Measurements from ENCODE around the gene CRYAB. TPM values are rescaled to one million over a fixed set of nuclear protein-coding genes. Genes with fewer than 3 reads are reported as not detected.

CRYAB gene
- polyA plus RNA-seq, 6 donors from 2014 or later, result not detected

DNA sequence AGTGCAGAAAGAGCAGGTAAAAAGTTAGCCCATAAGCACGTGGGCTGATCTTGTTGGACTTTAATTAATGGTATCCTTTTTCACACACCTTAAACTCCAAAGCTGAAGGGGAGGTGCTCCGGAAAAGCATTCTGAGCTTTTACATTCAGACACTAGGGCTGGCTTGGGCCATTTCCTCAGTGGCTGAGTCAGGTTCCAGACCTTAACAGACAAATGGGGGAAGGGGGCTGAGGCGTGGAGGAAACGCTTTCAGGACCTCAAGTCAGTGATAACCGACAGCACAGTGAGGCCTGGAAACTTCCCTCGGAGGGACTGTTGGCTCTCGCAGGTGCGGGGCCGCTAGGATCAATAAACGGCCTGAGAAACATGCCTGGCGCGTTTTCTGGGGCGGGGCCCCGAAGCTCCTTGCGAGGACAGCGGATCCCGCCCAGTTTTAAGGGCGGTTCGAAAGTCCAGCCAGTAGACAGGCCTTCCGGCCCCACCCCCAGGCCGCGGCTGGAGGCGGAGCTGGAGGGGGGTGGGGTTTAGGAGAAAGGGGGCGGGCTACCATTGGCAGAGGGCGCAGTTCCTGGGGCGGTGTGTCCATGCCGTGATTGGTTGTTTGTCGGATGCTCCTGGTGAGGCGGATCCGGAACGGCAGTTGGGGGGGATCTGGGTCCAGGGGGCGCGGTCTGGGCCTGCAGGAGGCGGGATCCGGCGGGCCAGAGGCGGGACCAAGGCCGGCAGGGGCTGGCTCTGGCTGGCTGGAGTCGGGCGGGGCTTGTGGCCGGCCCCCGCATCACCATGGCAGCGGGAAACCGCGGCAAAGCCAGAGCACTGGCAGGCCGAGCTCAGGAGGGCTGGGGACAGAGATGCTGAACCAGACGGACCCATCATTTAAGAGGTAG lies 15.2 kb upstream of the CRYAB start:
- ATAC-seq (ENCODE audit: low read depth in 2 of 2), result peak; percentile 85
- Mint-ChIP-seq H3K4me1 (peaks cover 9 to 17% (median 14%) of the 10 kb centered on the region in 3 donors), H3K36me3 (no peaks in the 10 kb centered on the region), H3K9me3 (peaks cover 0 to 3% (median 0%) of the 10 kb centered on the region in 7 donors), H3K27ac (peak overlapping the region; percentile 89 to 95 (median 92)), H3K27me3 (peaks cover 0 to 13% (median 3%) of the 10 kb centered on the region in 3 donors), H3K4me3 (peak overlapping the region; percentile 68 to 93 (median 88))
- peak; percentile 98 for DNase-seq

DNA sequence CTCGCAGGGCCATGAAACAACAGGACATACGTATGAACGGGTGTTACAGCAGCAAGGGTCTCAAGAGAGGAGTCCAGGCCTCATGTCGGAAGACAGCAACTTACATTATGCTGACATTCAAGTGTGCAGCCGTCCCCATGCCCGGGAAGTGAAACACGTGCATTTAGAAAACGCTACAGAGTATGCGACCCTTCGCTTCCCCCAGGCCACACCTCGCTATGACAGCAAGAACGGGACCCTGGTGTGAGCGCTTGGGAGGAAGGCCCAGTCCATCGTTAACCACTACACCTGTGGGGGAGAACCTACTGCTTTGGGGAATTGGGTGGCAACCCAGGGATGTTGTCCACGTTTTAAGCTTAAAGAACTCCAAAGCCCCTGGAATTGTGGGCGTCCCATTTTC lies 14.4 kb upstream of the CRYAB start:
- Mint-ChIP-seq H3K27ac (peak overlapping the region in 4 of 6 donors; percentile 36 to 93 (median 90)), H3K4me1 (peaks cover 9 to 17% (median 14%) of the 10 kb centered on the region in 3 donors), H3K4me3 (peak overlapping the region; percentile 29 to 89 (median 70)), H3K27me3 (peaks cover 3 to 15% (median 8%) of the 10 kb centered on the region in 3 donors), H3K9me3 (peaks cover 0 to 3% (median 0%) of the 10 kb centered on the region in 7 donors), H3K36me3 (no peaks in the 10 kb centered on the region)
- DNase-seq, result no peak
- no peak for ATAC-seq (ENCODE audit: low read depth in 2 of 2)

DNA sequence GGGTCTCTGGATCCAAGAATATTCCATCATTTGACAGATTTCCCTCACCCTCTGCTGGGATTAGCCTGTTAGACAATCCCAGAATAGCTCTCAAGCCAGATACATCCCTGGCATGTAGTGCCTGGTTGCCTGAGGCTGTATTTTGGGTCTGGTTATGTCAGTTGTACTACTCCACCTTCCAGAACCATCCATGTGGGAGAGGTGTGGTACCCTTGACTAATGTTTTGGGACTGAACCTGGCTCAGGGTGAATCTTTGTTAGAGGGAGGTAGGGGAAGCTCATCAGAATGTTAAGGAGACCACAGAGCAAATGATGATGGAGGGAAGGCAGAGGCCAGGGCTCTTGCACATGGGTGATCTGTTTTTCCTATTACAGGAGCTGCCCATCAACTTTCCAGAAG lies 12.4 kb upstream of the CRYAB start:
- H3K27ac Mint-ChIP-seq, result peak overlapping the region in 1 of 6 donors; percentile 36
- peaks cover 8 to 30% (median 11%) of the 10 kb centered on the region in 3 donors for H3K27me3 Mint-ChIP-seq
- ATAC-seq (ENCODE audit: low read depth in 2 of 2), result no peak
- H3K36me3 Mint-ChIP-seq, result no peaks in the 10 kb centered on the region
- no peak for DNase-seq
- H3K9me3 Mint-ChIP-seq, result peaks cover 0 to 3% (median 0%) of the 10 kb centered on the region in 7 donors
- H3K4me1 Mint-ChIP-seq, result peaks cover 9 to 17% (median 14%) of the 10 kb centered on the region in 3 donors
- H3K4me3 Mint-ChIP-seq, result no peak overlapping the region

DNA sequence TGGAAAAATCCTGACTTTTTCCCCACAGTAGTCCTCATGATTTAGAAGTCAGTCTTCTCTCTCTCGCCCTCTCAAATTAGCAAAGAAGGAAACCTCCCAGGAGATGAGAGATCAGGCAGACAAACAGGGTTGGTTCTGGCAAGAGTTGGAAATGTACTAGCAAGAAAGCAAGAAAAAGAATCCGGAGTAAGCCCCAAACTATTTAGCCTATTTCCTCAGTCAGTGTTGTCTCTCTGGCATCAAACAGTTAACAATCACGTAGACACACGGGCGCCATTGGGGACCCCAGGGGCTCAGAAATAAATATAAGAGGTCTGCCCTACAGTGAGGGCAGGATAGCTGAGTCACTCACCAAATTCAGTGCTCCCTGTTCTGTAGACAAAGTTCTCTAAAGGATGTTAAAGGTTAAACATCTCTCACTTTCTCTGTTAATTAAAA lies 11.8 kb upstream of the CRYAB start:
- peaks cover 8 to 36% (median 13%) of the 10 kb centered on the region in 3 donors for H3K27me3 Mint-ChIP-seq

DNA sequence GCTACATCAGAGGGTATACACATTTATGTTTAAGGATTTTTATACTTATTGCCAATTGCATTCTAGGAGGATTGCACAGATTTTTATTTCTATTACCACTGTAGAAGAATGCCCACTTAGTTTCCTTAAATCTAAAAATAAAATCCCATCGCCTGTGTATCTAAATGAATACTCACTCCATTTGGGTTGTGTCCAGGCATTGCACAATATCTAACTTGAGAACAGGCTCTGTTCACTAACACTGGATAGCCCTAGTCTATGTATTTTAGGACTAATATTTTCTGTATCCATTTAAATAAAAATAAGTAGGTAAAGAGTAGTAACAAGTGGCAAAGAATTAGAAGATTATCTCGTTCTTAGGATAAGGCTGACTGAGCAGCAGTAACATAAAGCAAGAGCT lies 11.2 kb upstream of the CRYAB start:
- peaks cover 8 to 42% (median 18%) of the 10 kb centered on the region in 3 donors for H3K27me3 Mint-ChIP-seq
- H3K27ac Mint-ChIP-seq, result no peak overlapping the region
- no peak overlapping the region for H3K4me3 Mint-ChIP-seq
- ATAC-seq (ENCODE audit: low read depth in 2 of 2) (no peak), DNase-seq (no peak)
- H3K36me3 Mint-ChIP-seq, result no peaks in the 10 kb centered on the region
- peaks cover 9 to 17% (median 14%) of the 10 kb centered on the region in 3 donors for H3K4me1 Mint-ChIP-seq
- peaks cover 0 to 3% (median 0%) of the 10 kb centered on the region in 7 donors for H3K9me3 Mint-ChIP-seq

More for the DNA sequence above, 11.8 kb upstream of the CRYAB start:
- Mint-ChIP-seq H3K27ac (no peak overlapping the region), H3K36me3 (no peaks in the 10 kb centered on the region), H3K9me3 (peaks cover 0 to 3% (median 0%) of the 10 kb centered on the region in 7 donors), H3K4me3 (no peak overlapping the region), H3K4me1 (peaks cover 9 to 17% (median 14%) of the 10 kb centered on the region in 3 donors)
- no peak for ATAC-seq (ENCODE audit: low read depth in 2 of 2)
- no peak for DNase-seq

DNA sequence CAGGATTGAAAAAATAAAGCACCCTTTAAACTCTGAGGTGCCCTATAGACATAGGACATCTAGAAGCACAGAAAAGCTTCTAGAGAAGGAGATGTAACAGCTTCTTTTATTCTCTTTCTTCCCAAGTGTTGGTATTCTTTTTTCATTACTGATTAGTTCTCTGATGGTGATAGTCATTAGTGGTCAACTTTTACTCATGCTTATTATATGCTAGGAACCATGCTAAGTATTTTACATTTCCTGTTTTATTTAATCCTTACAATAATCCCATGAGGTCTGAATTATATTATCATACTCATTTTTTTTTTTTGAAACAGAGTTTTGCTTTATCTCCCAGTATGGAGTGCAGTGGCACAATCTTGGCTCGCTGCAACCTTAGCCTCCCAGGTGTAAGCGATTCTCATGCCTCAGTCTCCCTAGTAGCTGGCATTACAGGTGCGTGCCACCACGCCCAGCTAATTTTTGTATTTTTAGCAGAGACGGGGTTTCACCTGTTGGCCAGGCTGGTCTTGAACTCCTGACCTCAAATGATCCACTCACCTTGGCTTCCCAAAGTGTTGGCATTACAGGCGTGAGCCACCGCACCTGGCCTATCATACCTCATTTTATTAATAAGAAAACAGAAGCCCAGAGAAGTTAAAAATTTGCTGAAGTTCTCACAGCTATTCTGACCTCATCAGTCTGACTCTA lies 10.1 kb upstream of the CRYAB start:
- H3K36me3 Mint-ChIP-seq, result no peaks in the 10 kb centered on the region
- peaks cover 0 to 10% (median 10%) of the 10 kb centered on the region in 3 donors for H3K4me1 Mint-ChIP-seq
- H3K27me3 Mint-ChIP-seq, result peaks cover 17 to 49% (median 25%) of the 10 kb centered on the region in 3 donors
- H3K27ac Mint-ChIP-seq, result no peak overlapping the region
- no peak overlapping the region for H3K4me3 Mint-ChIP-seq
- H3K9me3 Mint-ChIP-seq, result peaks cover 0 to 3% (median 0%) of the 10 kb centered on the region in 7 donors
- ATAC-seq (ENCODE audit: low read depth in 2 of 2) (no peak), DNase-seq (no peak)

DNA sequence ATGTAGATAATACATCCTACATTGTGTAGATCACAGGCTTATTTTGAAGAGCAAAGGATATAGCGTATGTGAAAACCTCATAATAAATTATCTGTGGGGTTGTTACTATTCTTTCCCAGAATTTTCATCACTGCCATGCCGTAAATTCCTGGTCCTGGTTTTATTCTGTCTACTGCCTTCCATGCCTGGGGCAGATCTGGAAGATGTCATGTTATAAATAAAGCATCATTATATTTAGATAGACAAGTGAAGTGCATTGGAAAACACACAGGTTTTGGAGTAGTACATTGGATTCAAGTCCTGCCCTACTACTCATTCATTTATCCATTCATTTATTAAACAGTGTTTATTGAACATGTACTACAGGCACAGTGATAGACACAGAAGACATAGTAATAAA lies 9.3 kb upstream of the CRYAB start:
- DNase-seq (no peak), ATAC-seq (ENCODE audit: low read depth in 2 of 2) (no peak)
- Mint-ChIP-seq H3K36me3 (no peaks in the 10 kb centered on the region), H3K4me3 (no peak overlapping the region), H3K9me3 (peaks cover 0 to 3% (median 0%) of the 10 kb centered on the region in 7 donors), H3K27me3 (peaks cover 25 to 57% (median 29%) of the 10 kb centered on the region in 3 donors), H3K4me1 (peaks cover 0 to 6% (median 3%) of the 10 kb centered on the region in 3 donors), H3K27ac (no peak overlapping the region)

DNA sequence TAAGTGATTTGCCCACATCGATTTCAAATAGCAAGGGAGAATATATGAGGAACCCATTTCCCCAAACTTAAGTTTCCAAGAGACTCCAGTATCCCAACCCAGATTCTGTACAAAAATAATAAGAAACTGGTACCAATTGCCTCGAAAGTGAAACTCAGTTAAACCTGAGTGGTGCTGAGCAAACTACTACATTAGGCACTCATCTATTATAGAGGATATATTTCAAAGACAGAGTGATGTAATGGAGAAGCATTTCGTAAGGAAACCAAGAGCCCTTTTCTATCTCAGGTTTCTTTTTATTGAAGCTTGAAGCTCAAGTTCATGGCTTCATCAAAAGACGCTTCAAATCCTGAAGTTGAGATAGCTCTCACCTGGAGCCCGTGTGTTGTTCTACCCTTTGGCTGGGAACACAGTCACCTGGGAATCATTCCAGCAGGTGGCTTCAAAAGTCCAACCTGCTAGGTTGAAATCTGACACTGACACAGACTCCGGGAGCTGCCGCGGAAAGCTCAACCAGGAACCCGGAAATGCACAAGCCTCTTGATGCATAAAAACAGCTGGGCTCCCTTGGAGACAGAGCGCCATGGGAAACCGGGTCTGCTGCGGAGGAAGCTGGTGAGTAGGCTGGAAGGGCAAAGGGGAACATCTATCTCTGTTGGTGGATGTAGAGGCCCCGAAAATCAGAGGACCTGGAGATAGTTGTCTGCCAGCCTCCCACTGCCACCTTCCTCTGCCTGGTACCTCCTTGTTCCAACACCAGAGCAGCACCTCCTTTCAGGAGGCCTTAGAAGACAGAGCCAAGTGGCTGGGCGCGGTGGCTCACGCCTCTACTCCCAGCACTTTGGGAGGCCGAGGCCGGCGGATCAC lies 7.1 kb upstream of the CRYAB start, which contains the start of gene C11orf52:
Gene C11orf52, plus strand, starts transcription at position 524 of the 867 bp plus-strand sequence. Its CDS starts 60 bp downstream, at position 584.
- DNase-seq (no peak), ATAC-seq (ENCODE audit: low read depth in 2 of 2) (no peak)
- peaks cover 0 to 4% (median 0%) of the 10 kb centered on the region in 3 donors for H3K4me1 Mint-ChIP-seq
- no peaks in the 10 kb centered on the region for H3K36me3 Mint-ChIP-seq
- H3K27ac Mint-ChIP-seq, result peak within 1 kb of the TSS in 1 of 6 donors; percentile 6
- no peak within 1 kb of the TSS for H3K4me3 Mint-ChIP-seq
- H3K27me3 Mint-ChIP-seq, result peaks cover 40 to 67% (median 45%) of the 10 kb centered on the region in 3 donors
- H3K9me3 Mint-ChIP-seq, result peaks cover 0 to 3% (median 0%) of the 10 kb centered on the region in 7 donors

DNA sequence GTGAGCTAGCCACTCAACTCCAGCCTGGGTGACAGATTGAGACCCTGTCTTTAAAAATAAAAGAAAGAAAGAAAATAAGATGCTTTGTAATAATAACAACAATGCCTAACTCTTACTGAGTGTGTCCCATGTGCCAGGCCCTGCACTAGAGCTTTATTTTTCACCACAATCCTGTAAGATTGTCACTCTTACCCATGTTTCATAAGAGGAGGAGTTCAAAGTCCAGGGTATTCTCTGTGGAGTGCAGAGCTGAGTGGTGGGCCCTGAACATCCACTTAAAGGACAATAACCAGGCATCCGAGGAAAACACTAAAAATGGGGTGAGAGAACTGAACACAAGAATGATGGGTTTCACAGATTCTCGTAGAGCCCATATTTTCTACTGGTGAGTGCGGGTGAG lies 6.2 kb upstream of the CRYAB start:
- H3K9me3 Mint-ChIP-seq, result peaks cover 0 to 3% (median 0%) of the 10 kb centered on the region in 7 donors
- H3K4me3 Mint-ChIP-seq, result no peak overlapping the region
- ATAC-seq (ENCODE audit: low read depth in 2 of 2) (no peak), DNase-seq (no peak)
- H3K27ac Mint-ChIP-seq, result peak overlapping the region in 1 of 6 donors; percentile 6
- peaks cover 0 to 9% (median 0%) of the 10 kb centered on the region in 3 donors for H3K4me1 Mint-ChIP-seq
- H3K36me3 Mint-ChIP-seq, result no peaks in the 10 kb centered on the region
- peaks cover 46 to 69% (median 48%) of the 10 kb centered on the region in 3 donors for H3K27me3 Mint-ChIP-seq

DNA sequence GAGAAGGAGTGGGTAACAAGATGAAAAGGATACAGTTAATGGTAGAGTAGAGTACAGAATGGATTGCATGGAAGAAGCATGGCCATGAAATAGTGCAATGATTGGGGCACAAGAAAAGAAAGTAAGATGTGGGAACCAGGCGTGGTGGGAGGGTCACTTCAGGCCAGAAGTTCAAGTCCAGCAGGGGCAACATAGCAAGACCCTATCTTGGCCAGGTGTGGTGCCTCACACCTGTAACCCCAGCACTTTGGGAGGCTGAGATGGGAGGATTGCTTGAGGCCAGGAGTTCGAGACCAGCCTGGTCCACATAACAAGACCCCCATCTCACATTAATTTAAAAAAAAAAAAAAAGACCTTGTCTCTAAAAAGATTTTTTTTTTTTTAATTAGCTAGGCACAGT lies 5.7 kb upstream of the CRYAB start:
- H3K36me3 Mint-ChIP-seq, result no peaks in the 10 kb centered on the region
- ATAC-seq (ENCODE audit: low read depth in 2 of 2), result no peak
- no peak overlapping the region for H3K27ac Mint-ChIP-seq
- no peak overlapping the region for H3K4me3 Mint-ChIP-seq
- peaks cover 0 to 9% (median 0%) of the 10 kb centered on the region in 3 donors for H3K4me1 Mint-ChIP-seq
- DNase-seq, result no peak
- peaks cover 46 to 74% (median 51%) of the 10 kb centered on the region in 3 donors for H3K27me3 Mint-ChIP-seq
- peaks cover 0 to 3% (median 0%) of the 10 kb centered on the region in 7 donors for H3K9me3 Mint-ChIP-seq

DNA sequence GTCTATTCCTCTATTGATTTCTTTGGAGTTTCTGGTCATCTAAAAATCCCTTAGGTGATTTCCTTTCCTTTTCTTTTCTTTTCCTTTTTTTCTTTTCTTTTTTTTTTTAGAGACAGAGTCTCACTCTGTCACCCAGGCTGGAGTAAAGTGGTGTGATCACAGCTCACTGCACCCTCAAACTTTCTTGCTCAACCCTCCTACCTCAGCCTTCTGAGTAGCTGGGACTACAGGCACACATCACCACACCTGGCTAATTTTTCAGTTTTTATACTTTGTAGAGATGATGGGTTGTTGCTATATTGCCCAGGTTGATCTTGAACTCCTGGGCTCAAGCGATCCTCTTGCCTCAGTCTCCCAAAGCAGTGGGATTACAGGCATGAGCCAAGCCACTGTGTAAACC lies 5.2 kb upstream of the CRYAB start:
- H3K36me3 Mint-ChIP-seq, result no peaks in the 10 kb centered on the region
- peaks cover 51 to 79% (median 57%) of the 10 kb centered on the region in 3 donors for H3K27me3 Mint-ChIP-seq
- no peak for DNase-seq
- H3K4me1 Mint-ChIP-seq, result peaks cover 0 to 9% (median 0%) of the 10 kb centered on the region in 3 donors
- no peak overlapping the region for H3K4me3 Mint-ChIP-seq
- ATAC-seq (ENCODE audit: low read depth in 2 of 2), result no peak
- no peak overlapping the region for H3K27ac Mint-ChIP-seq
- peaks cover 0 to 3% (median 0%) of the 10 kb centered on the region in 7 donors for H3K9me3 Mint-ChIP-seq

DNA sequence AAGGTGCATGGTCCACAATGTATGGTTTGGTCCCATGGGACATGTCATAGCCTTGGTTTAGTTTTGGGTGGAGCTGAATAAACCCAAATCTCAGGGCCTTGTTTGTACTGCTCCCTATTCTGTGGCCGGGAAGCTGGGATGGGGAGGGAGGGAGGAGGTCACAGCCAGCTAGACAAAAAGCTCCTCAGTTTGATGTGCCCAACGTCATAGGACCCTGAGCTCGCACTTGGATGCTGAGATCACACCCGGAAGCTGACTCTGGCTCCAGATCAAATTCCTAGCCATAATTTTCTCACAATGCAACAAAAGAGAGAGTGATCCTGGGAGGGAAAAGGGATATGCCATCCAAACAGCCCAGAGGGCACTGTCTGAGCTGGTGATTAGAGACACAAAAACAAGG lies 2.4 kb upstream of the CRYAB start:
- no peak for ATAC-seq (ENCODE audit: low read depth in 2 of 2)
- no peak for DNase-seq
- Mint-ChIP-seq H3K27ac (no peak overlapping the region), H3K36me3 (no peaks in the 10 kb centered on the region), H3K4me1 (peaks cover 0 to 9% (median 0%) of the 10 kb centered on the region in 3 donors), H3K4me3 (peak overlapping the region in 1 of 8 donors; percentile 22), H3K27me3 (peaks cover 66 to 89% (median 75%) of the 10 kb centered on the region in 3 donors), H3K9me3 (peaks cover 0 to 3% (median 0%) of the 10 kb centered on the region in 7 donors)
